Muscle layer of duodenum (tissue), 2 donors: ENCODE data around the gene DDX43.
"Not testable (repeated sequence)": the region's sequence is repeated elsewhere in the genome, so short reads cannot be mapped to it uniquely, and the experiment has no call there.

Experiments
- H3K27ac ChIP-seq: one replicate; pipeline ENCODE4 v1.7.0; 2013; ENCODE audit warnings: mild to moderate bottlenecking, low read length
- H3K27me3 ChIP-seq: one replicate; pipeline ENCODE4 v1.7.0; 2013; ENCODE audit warnings: low read depth, mild to moderate bottlenecking, control low read depth, low read length
- H3K36me3 ChIP-seq, 2 donors: one replicate each; pipeline ENCODE4 v1.7.0; 2013; ENCODE audit warnings: low read length in 2 of 2, control low read depth in 1 of 2, mild to moderate bottlenecking in 1 of 2; ENCODE audit not compliant: insufficient read depth in 2 of 2, control insufficient read depth in 1 of 2
- H3K4me1 ChIP-seq, 2 donors: one replicate each; pipeline ENCODE4 v1.7.0; 2013; ENCODE audit warnings: low read length in 2 of 2, mild to moderate bottlenecking in 2 of 2, control low read depth in 1 of 2, moderate library complexity in 1 of 2; ENCODE audit not compliant: insufficient read depth in 2 of 2, control insufficient read depth in 1 of 2
- H3K4me3 ChIP-seq, 2 donors: one replicate each; pipeline ENCODE4 v1.7.0; 2013; ENCODE audit warnings: low read length in 2 of 2, low read depth in 1 of 2, mild to moderate bottlenecking in 1 of 2
- H3K9me3 ChIP-seq, 2 donors: one replicate each; pipeline ENCODE4 v1.7.0; 2013; ENCODE audit warnings: low read length in 2 of 2, control low read depth in 1 of 2, mild to moderate bottlenecking in 1 of 2; ENCODE audit not compliant: control insufficient read depth in 1 of 2
- donor health status: healthy.

Gene DDX43

DNA sequence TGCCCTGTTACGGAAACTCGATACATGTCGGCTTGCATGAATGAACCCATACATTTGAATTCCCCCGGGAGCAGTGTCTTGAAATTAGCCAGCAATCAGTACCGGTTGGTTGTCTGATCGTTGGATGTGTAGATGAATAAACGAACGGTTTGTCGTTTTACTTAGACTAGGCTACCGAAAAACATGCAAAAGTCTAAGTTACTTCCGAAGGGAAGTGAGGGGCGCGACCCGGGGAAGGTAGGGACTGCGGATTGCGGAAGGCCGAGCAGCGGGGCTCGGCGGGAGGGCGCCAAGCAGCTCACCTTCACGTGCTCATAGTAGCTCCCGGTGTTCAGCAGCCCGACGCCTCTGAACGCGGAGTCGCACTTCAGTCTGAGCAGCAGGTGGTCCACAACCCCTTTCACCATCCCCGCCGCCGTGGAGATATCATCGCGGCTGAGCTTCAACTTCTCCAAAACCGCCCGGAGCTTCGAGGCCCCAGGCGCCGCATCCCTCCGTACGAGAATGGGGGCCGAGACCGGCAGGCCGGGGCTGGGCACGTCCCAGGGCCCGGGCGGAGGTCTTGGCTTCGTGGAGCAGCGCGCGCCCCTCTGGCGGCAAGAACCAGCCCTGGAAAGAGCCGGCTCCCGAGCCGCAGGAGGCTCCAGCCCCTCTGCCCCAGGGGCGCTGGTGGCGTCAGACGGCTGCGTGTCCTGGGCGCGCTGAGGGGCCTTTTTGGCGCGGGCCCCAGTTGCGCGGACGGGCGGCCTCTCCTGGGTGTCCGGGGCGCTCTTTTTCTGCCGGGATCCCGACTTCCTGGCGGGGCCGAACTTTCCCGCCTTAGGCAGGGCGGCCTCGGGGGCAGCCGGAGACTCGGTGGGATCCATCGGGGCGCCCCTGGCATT lies 56.8 kb downstream of the DDX43 start:
- Histone ChIP-seq H3K27me3 (no peaks in the 10 kb centered on the region), H3K27ac (peak overlapping the region; percentile 69), H3K36me3 (peaks cover 0 to 4% of the 10 kb centered on the region in 2 donors), H3K4me1 (no peaks in the 10 kb centered on the region), H3K4me3 (peak overlapping the region; percentile 83 to 88), H3K9me3 (no peaks in the 10 kb centered on the region)

DNA sequence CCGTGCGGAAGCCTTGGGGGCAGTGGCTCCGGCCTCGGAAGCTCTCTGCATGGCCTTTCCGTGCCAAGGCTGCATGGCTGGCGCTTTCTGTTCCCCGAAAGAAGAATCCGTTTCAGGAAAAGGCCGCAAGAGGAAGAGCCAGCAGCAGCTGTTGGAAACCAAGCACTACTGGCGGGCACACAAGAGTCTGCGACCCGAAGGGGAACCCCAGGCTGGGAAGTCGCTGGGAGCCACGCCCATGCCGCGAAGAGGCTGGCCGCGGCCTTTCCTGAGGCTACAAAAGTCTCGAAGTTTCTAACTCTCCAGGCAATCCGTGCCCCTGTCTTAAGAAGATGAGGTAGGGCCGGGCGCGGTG lies 57.5 kb downstream of the DDX43 start, which contains the start of gene CGAS:
CGAS (minus strand) TSS at position 191 of the 355 bp plus-strand sequence; CDS start at position 75, 116 bp downstream.
- H3K27ac ChIP-seq: peak within 1 kb of the TSS; percentile 69
- no peaks in the 10 kb centered on the region for H3K27me3 ChIP-seq
- peaks cover 0 to 4% of the 10 kb centered on the region in 2 donors for H3K36me3 ChIP-seq
- no peaks in the 10 kb centered on the region for H3K9me3 ChIP-seq
- H3K4me3 ChIP-seq: peak within 1 kb of the TSS; percentile 83 to 88
- H3K4me1 ChIP-seq: no peaks in the 10 kb centered on the region

DNA sequence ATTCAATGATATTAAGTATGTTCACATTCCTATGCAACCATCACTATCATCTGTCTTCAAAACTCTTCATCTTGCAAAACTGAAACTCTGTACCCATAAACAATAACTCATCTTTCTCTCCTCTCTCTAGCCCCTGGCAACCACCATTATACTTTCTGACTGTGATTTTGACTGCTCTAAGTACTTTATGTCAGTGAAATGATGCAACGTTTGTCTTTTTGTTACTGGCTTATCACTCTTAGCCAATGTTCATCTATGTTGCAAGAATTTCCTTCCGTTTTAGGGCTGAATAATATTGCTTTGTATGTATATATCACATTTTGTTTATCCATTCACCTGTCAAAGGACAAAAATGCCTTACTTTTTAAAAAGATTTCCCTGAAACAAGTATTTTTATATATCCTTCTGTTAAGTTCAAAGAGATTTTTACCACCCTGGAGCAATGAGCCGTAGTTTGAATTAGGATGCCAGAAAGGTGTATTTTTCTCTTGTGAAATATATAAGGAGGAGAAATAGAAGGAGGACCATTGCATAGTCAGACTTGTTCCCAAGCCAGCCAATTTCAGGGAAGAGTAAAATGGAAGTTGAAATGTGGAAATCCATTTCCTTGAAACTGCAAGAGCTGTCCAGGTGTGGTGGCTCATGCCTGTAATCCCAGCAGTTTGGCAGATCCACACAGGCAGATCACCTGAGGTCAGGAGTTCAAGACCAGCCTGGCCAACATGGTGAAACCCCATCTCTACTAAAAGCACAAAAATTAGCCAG lies 61.4 kb downstream of the DDX43 start:
- no peak overlapping the region for H3K27ac ChIP-seq
- H3K27me3 ChIP-seq: no peaks in the 10 kb centered on the region
- no peaks in the 10 kb centered on the region for H3K9me3 ChIP-seq
- H3K36me3 ChIP-seq: no peaks in the 10 kb centered on the region
- no peak overlapping the region for H3K4me3 ChIP-seq
- no peaks in the 10 kb centered on the region for H3K4me1 ChIP-seq

DNA sequence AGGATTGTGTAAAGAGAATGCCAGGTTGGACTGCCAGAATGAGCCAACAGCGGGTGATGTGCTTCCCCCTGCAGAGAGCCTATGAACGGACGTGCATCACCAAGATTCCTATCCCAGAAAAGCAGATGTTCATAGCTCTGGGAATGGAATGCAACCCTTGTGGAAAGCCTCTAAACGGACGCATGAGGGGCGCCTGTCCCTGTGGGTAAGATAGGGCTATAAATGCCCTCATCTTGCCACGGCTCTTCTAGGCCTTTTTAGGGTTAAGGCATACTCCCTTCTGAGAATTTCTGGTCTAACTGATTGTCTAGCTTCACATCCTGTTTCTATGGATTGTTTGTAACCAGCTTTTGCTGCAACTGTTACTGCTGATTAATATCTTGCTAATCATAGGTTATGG lies 64.8 kb downstream of the DDX43 start:
- not testable (repeated sequence) for H3K27me3 ChIP-seq, H3K36me3 ChIP-seq, H3K27ac ChIP-seq, H3K9me3 ChIP-seq, H3K4me3 ChIP-seq
- peaks cover 4 to 16% of the 10 kb centered on the region in 2 donors for H3K4me1 ChIP-seq

DNA sequence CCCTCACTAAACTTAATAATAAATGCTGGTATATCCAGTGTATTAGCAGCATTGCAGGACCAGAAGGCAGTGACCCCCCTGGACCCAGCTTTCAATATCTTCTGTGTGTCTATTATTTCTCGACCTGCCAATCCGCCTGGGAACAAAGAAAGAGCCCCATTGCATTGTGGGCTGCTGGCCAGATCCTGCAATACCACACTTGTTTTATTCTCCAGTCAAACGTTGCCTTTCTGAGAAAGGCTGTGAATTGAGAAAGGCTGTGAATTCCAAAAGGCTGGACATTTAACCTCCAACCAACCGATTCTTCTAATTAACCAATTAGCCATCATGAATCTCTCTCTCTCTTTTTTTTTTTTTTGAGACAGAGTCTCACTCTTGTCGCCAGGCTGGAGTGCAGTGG lies 65.4 kb downstream of the DDX43 start:
- Histone ChIP-seq H3K27me3 (no peaks in the 10 kb centered on the region), H3K27ac (no peak overlapping the region), H3K4me1 (peaks cover 4 to 16% of the 10 kb centered on the region in 2 donors), H3K9me3 (no peaks in the 10 kb centered on the region), H3K36me3 (peaks cover 0 to 4% of the 10 kb centered on the region in 2 donors), H3K4me3 (no peak overlapping the region)

DNA sequence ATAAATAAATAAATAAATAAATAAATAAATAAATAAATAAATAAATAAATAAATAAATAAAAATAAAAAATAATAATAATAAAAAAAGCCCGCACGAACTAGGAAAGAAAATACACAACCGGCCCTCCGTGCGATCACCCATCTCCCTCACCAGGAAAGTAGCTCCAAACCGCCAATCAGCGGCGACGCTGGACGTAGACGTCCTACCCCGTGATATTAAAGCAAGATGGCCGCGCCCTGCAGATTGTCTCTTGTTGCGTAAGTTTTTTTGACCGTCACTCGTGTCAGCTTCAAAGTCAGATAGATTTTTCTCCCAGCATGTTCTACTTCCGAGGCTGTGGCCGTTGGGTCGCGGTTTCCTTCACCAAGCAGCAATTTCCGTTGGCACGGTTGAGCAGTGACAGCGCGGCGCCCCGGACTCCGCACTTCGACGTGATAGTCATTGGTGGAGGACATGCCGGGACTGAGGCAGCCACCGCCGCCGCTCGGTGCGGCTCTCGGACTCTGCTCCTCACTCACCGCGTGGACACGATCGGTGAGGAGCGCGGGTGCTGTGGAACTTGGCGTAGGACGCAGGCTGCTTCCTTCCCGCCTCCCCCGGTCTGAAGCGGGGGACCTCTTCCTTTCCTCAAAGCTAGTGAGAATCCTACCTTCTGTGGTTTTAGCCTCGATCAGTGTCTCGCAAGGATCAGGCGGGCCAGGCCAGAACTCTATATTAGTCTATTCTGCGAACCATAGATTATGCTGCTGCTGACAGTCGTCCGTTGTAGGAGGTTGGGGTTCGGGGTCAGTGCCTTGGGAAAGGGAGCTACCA lies 67.1 kb downstream of the DDX43 start, which contains the start of gene MTO1:
MTO1 (plus strand) TSS at position 201 of the 814 bp plus-strand sequence; CDS start at position 319, 118 bp downstream.
- H3K27me3 ChIP-seq: no peaks in the 10 kb centered on the region
- peak within 1 kb of the TSS; percentile 98 for H3K4me3 ChIP-seq
- H3K27ac ChIP-seq: peak within 1 kb of the TSS; percentile 95
- H3K9me3 ChIP-seq: no peaks in the 10 kb centered on the region
- H3K4me1 ChIP-seq: peaks cover 4 to 16% of the 10 kb centered on the region in 2 donors
- H3K36me3 ChIP-seq: peaks cover 6 to 18% of the 10 kb centered on the region in 2 donors
